HepG2 (cell line): ENCODE data around the gene DHRS4L2. TPM values are rescaled to one million over a fixed set of nuclear protein-coding genes. Genes with fewer than 3 reads are reported as not detected.
"Not testable (repeated sequence)": the region's sequence is repeated elsewhere in the genome, so short reads cannot be mapped to it uniquely, and the experiment has no call there.

Source experiments
- ATAC-seq: fragments of 200-7000 bp; cut with Tn5 transposase; 3 replicates; pipeline ENCODE4 v1.9.1; 2020; ENCODE audit warnings: mild to moderate bottlenecking, moderate library complexity
- BruUV-seq: library from RNA; stranded (reverse); fragments of 400-500 nt; replicated peaks from 2 replicates; lab custom pipeline; 2021; lab: Mats Ljungman, UMichigan
- CTCF ChIA-PET: fragments of 300-600 bp; formaldehyde crosslinking; extraction: SDS; loops from one replicate; lab custom pipeline; 2021; ENCODE audit warnings: low total read pairs, inconsistent platforms, low intra/inter-chr PET ratio; lab: Yijun Ruan, JAX
- POLR2A ChIA-PET: fragments of 350-600 bp; sonication (Branson Sonifier 250); formaldehyde crosslinking; loops from one replicate; lab custom pipeline; 2020; ENCODE audit warnings: antibody characterized with exemption, inconsistent platforms; lab: Yijun Ruan, JAX
- DNase-seq: peaks from one replicate; pipeline ENCODE4 v3.0.0-alpha.2; 2015; ENCODE audit warnings: low spot score
- FAIRE-seq: peaks from 3 replicates; lab custom pipeline; 2011; peaks lifted over from hg19 to GRCh38; lab: Jason Lieb, UNC
- H2AFZ ChIP-seq: one replicate; pipeline ENCODE4 v1.6.1; 2011; ENCODE audit warnings: low read length, inconsistent platforms
- H3K27ac ChIP-seq: fragments of 300-600 bp; 3 replicates; pipeline ENCODE4 v1.8.0; 2011; ENCODE audit warnings: mixed run types, mild to moderate bottlenecking, mixed read lengths, low read length, inconsistent platforms; ENCODE audit not compliant: insufficient read depth; ENCODE audit errors: extremely low read length
- H3K27me3 ChIP-seq, 2 experiments: fragments of 200-600 bp in 1 of 2; 2 replicates in 1 of 2; 3 replicates in 1 of 2; pipeline versions ENCODE4 v1.6.0 to v1.8.0; 2011; ENCODE audit warnings: low read length in 2 of 2, mild to moderate bottlenecking in 2 of 2, moderate library complexity in 2 of 2, inconsistent platforms in 1 of 2; ENCODE audit not compliant: insufficient read depth in 2 of 2, control insufficient read depth in 1 of 2
- H3K36me3 ChIP-seq, 2 experiments: fragments of 200-600 bp in 1 of 2; replicated peaks in 1 of 2; 2 replicates in 1 of 2; 3 replicates in 1 of 2; pipeline versions ENCODE4 v1.5.1 to v1.8.0; 2011; ENCODE audit warnings: low read length in 2 of 2, inconsistent platforms in 1 of 2; ENCODE audit not compliant: insufficient read depth in 2 of 2, control insufficient read depth in 1 of 2
- H3K4me1 ChIP-seq: 2 replicates; pipeline ENCODE4 v1.5.1; 2012; ENCODE audit warnings: low read length, inconsistent platforms; ENCODE audit not compliant: insufficient read depth
- H3K4me2 ChIP-seq: 2 replicates; pipeline ENCODE4 v1.6.0; 2011; ENCODE audit warnings: low read depth, low read length, inconsistent platforms
- H3K4me3 ChIP-seq, 3 experiments: fragments of 200-600 bp in 1 of 3; sonication (generic), shearing (Covaris generic) in 1 of 3; replicated peaks in 1 of 3; 2 replicates each; pipeline ENCODE4 v1.5.1; 2011 to 2016; ENCODE audit warnings: low read length in 3 of 3, inconsistent platforms in 2 of 3, low read depth in 2 of 3, mild to moderate bottlenecking in 2 of 3, control low read depth in 1 of 3, mixed read lengths in 1 of 3; ENCODE audit not compliant: insufficient read depth in 1 of 3
- H3K79me2 ChIP-seq: one replicate; pipeline ENCODE4 v1.6.1; 2011; ENCODE audit warnings: low read length, inconsistent platforms; ENCODE audit not compliant: insufficient read depth
- H3K9ac ChIP-seq: 2 replicates; pipeline ENCODE4 v1.6.0; 2011; ENCODE audit warnings: mild to moderate bottlenecking, low read depth, low read length, inconsistent platforms; ENCODE audit not compliant: insufficient read depth
- H3K9me3 ChIP-seq: 2 replicates; pipeline ENCODE4 v1.5.1; 2012; ENCODE audit warnings: mild to moderate bottlenecking, low read length
- H4K20me1 ChIP-seq: 2 replicates; pipeline ENCODE4 v1.6.0; 2011; ENCODE audit warnings: inconsistent platforms, mild to moderate bottlenecking, low read length, moderate library complexity; ENCODE audit not compliant: insufficient read depth
- MAF1 ChIP-seq: sonication (generic); formaldehyde crosslinking; IDR thresholded peaks from 2 replicates; pipeline ENCODE4 v1.5.0; 2020; ENCODE audit warnings: missing genetic modification reagents, borderline replicate concordance
- TMF1 ChIP-seq: sonication (generic); formaldehyde crosslinking; IDR thresholded peaks from 2 replicates; pipeline ENCODE4 v1.8.1; 2022; ENCODE audit warnings: low read depth, missing genetic modification reagents
- ZNF136 ChIP-seq: sonication (generic); formaldehyde crosslinking; IDR thresholded peaks from 2 replicates; pipeline ENCODE4 v1.8.1; 2022; ENCODE audit warnings: low read depth, mild to moderate bottlenecking, moderate library complexity, missing genetic modification reagents
- ZNF282 ChIP-seq: fragments of 450-650 bp; IDR thresholded peaks from 2 replicates; pipeline ENCODE4 v1.6.1; 2018; ENCODE audit not compliant: partially characterized antibody
- WGBS: methylation state at CpG from one replicate; pipeline ENCODE4 v1.1.6; 2017; ENCODE audit warnings: low lambda C conversion rate; 5-methylcytosine and 5-hydroxymethylcytosine counted together
- in situ Hi-C: cut with HindIII; loops from 2 replicates; pipeline ENCODE4 v1.10.0; 2017; ENCODE audit warnings: low pct_unique_long_range_greater_than_20kb; ENCODE audit not compliant: extremely low pct_ligation_motif_present
- intact Hi-C: fragments of 100-400 bp; cut with micrococcal nuclease; formaldehyde crosslinking; loops from one replicate; pipeline ENCODE4 v1.10.0; 2022; ENCODE audit not compliant: unreplicated experiment
- polyA plus RNA-seq, 8 experiments: library from polyadenylated mRNA; depleted of rRNA in 3 of 8; stranded (reverse) in 7 of 8; unstranded in 1 of 8; fragments of >200 nt; fragmentation: Illumina TruSeq in 4 of 8; extraction: Trizol in 4 of 8; gene quantifications; 2 replicates each; pipeline versions ENCODE4 v1.2.1 to v1.2.3, GENCODE V29; 2011 to 2016; ENCODE audit warnings: low read depth in 4 of 8, missing spikeins in 1 of 8, mixed read lengths in 1 of 8; ENCODE audit not compliant: insufficient read depth in 1 of 8
- total RNA-seq, 5 experiments: library from RNA; depleted of rRNA; stranded (reverse); fragments of >200 nt; fragmentation: Illumina TruSeq; extraction: Trizol; gene quantifications; 2 replicates each; pipeline ENCODE4 v1.2.3, GENCODE V29; 2016; ENCODE audit warnings: low read depth in 1 of 5
- TF ChIP-seq, protein P1 (sequence below): sonication (generic); formaldehyde crosslinking; IDR thresholded peaks from 2 replicates; pipeline ENCODE4 v1.8.1; 2023; ENCODE audit warnings: mild to moderate bottlenecking, inconsistent platforms, moderate library complexity, missing genetic modification reagents, borderline replicate concordance
- TF ChIP-seq, protein P2 (sequence below): sonication (generic); formaldehyde crosslinking; IDR thresholded peaks from 2 replicates; pipeline ENCODE4 v1.4.0; 2020; ENCODE audit warnings: missing genetic modification reagents, borderline replicate concordance

Gene DHRS4L2
- total and polyA plus RNA-seq, 2 of the 13 experiments (the other 11 are each of a cell fraction or from before 2014, with no cell fraction given): 24.7 to 38.2 TPM

DNA sequence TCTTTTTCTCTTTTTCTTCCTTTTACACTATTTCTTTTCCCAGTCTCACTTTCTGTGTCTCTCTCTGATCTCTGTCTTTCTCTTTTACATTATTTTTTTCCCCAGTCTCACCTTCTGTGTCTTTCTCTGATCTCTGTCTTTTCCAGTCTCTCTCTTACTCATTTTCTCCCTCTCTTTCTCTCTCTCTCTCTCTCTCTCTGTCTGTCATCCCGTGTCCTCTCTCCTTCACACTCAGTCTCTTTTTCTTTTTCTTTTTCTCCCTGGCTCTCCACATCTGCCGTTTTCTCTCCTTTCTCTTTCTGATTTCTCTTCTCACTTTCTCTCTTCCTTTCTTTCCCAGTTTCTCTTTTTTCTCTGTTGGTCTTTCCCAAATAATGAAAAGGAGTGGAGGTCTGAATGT lies 22.3 kb downstream of the DHRS4L2 start (continued):
- TF ChIP-seq, protein P1, sequence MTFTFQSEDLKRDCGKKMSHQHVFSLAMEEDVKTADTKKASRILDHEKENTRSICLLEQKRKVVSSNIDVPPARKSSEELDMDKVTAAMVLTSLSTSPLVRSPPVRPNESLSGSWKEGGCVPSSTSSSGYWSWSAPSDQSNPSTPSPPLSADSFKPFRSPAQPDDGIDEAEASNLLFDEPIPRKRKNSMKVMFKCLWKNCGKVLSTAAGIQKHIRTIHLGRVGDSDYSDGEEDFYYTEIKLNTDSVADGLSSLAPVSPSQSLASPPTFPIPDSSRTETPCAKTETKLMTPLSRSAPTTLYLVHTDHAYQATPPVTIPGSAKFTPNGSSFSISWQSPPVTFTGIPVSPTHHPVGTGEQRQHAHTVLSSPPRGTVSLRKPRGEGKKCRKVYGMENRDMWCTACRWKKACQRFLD (CRISPR knock-in tag): no peak
- TF ChIP-seq MAF1 (no peak), ZNF282 (peak; percentile 85), ZNF136 (no peak)
- TF ChIP-seq, protein P2, sequence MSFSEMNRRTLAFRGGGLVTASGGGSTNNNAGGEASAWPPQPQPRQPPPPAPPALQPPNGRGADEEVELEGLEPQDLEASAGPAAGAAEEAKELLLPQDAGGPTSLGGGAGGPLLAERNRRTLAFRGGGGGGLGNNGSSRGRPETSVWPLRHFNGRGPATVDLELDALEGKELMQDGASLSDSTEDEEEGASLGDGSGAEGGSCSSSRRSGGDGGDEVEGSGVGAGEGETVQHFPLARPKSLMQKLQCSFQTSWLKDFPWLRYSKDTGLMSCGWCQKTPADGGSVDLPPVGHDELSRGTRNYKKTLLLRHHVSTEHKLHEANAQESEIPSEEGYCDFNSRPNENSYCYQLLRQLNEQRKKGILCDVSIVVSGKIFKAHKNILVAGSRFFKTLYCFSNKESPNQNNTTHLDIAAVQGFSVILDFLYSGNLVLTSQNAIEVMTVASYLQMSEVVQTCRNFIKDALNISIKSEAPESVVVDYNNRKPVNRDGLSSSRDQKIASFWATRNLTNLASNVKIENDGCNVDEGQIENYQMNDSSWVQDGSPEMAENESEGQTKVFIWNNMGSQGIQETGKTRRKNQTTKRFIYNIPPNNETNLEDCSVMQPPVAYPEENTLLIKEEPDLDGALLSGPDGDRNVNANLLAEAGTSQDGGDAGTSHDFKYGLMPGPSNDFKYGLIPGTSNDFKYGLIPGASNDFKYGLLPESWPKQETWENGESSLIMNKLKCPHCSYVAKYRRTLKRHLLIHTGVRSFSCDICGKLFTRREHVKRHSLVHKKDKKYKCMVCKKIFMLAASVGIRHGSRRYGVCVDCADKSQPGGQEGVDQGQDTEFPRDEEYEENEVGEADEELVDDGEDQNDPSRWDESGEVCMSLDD: no peak

DNA sequence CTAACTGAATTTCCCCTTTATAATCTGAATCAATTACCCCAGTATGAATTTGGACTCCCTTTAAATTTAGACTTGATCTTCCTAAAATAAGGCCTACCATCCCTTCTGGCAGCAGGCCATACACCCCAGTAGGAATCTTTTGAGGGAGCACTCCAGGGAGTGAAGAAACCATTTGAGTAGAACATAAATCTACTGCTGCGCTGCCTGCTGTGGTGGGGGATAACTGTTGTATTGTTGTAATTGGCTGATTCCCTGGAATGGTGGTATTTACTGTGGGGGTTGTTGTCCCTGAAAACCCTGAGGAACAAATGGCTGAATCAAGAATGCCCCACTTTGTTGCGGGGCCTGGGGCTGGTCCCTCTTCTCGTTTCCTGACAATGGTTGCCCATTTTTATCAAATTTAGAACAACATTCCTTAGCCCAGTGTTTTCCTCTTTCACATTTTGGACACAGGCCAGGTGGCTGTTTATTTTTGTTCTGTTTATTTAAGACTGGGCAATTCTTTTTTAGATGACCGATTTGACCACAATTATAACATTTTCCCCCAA lies 24.1 kb downstream of the DHRS4L2 start:
- H3K27ac ChIP-seq, intact Hi-C loops, H3K27me3 ChIP-seq, H3K4me3 ChIP-seq, DNase-seq, H3K79me2 ChIP-seq, H3K9me3 ChIP-seq, H3K9ac ChIP-seq, H4K20me1 ChIP-seq, H2AFZ ChIP-seq, H3K36me3 ChIP-seq, POLR2A ChIA-PET, BruUV-seq, ATAC-seq, H3K4me2 ChIP-seq, FAIRE-seq: not testable (repeated sequence)
- TF ChIP-seq TMF1: 0 out of 2 replicates have a peak, but pooled peaks have one; percentile 38
- 67% methylated on average over 4 of the region's 4 CpGs for WGBS
- in situ Hi-C loops: loop anchor here (5.0 kb wide), 2 partner anchors 40 to 80 kb away; partner anchors contain the start of gene PCK2
- CTCF ChIA-PET: interaction anchor here (1.4 to 4.3 kb wide), 6 partner anchors 23 to 148 kb away, joined by 4 to 86 read pairs (median 22); partner anchors contain the start of genes CARMIL3 and IRF9
- H3K4me1 ChIP-seq: peaks cover 59% of the 10 kb centered on the region
